ENCODE data around the gene HOMER2. TPM values are rescaled to one million over a fixed set of nuclear protein-coding genes. Genes with fewer than 3 reads are reported as not detected.

HOMER2 gene
- total RNA-seq, 1 donor from 2014 or later = under 0.01 TPM

- no peak for DNase-seq (ENCODE audit: low read depth in 2 of 2)
These were observed 87.6 kb downstream of the HOMER2 start for GRCh38 chr15:82864967-82865366.

- no peak for DNase-seq (ENCODE audit: low read depth in 2 of 2)
These were observed 89.6 kb downstream of the HOMER2 start for GRCh38 chr15:82862886-82863285.

GRCh38 chr15:82858932-82859331 is 93.6 kb downstream of the HOMER2 start:
- DNase-seq (ENCODE audit: low read depth in 2 of 2) = no peak

GRCh38 chr15:82856397-82857170 is 95.9 kb downstream of the HOMER2 start:
- DNase-seq (ENCODE audit: low read depth in 2 of 2) = no peak

GRCh38 chr15:82855286-82856100 is 97.0 kb downstream of the HOMER2 start:
- DNase-seq (ENCODE audit: low read depth in 2 of 2) = no peak

GRCh38 chr15:82854554-82854953 is 98.0 kb downstream of the HOMER2 start:
- DNase-seq (ENCODE audit: low read depth in 2 of 2) = no peak

GRCh38 chr15:82852941-82853561 is 99.5 kb downstream of the HOMER2 start:
- no peak for DNase-seq (ENCODE audit: low read depth in 2 of 2)

- DNase-seq (ENCODE audit: low read depth in 2 of 2) = no peak
These were observed 100.5 kb downstream of the HOMER2 start for GRCh38 chr15:82851981-82852511.

- DNase-seq (ENCODE audit: low read depth in 2 of 2) = no peak
These were observed 101.1 kb downstream of the HOMER2 start for GRCh38 chr15:82851306-82851850.

- DNase-seq (ENCODE audit: low read depth in 2 of 2) = no peak
These were observed 101.8 kb downstream of the HOMER2 start for GRCh38 chr15:82850731-82851130.

- peak in 1 of 2 donors; percentile 68 for DNase-seq (ENCODE audit: low read depth in 2 of 2)
These were observed 102.7 kb downstream of the HOMER2 start for GRCh38 chr15:82849556-82850512.

GRCh38 chr15:82848241-82848993 is 104.1 kb downstream of the HOMER2 start:
- DNase-seq (ENCODE audit: low read depth in 2 of 2) = no peak

GRCh38 chr15:82847703-82848102 is 104.8 kb downstream of the HOMER2 start:
- DNase-seq (ENCODE audit: low read depth in 2 of 2) = no peak

GRCh38 chr15:82846621-82847020 is 105.9 kb downstream of the HOMER2 start:
- DNase-seq (ENCODE audit: low read depth in 2 of 2) = no peak

GRCh38 chr15:82845686-82846085 is 106.8 kb downstream of the HOMER2 start:
- DNase-seq (ENCODE audit: low read depth in 2 of 2) = no peak

- DNase-seq (ENCODE audit: low read depth in 2 of 2) = no peak
These were observed 109.0 kb downstream of the HOMER2 start for GRCh38 chr15:82843566-82843965.

- no peak for DNase-seq (ENCODE audit: low read depth in 2 of 2)
These were observed 112.4 kb downstream of the HOMER2 start for GRCh38 chr15:82840166-82840565.

GRCh38 chr15:82839136-82839535 is 113.4 kb downstream of the HOMER2 start:
- no peak for DNase-seq (ENCODE audit: low read depth in 2 of 2)

- no peak for DNase-seq (ENCODE audit: low read depth in 2 of 2)
These were observed 114.3 kb downstream of the HOMER2 start for GRCh38 chr15:82838096-82838735.
